DND-41 (cell line): ENCODE measurements around the gene TGFA.

Experiments used
- ATAC-seq: fragments of 200-7000 bp; cut with Tn5 transposase; 3 replicates; pipeline ENCODE4 v1.9.1; 2021; ENCODE audit warnings: low read depth; ENCODE audit not compliant: insufficient read depth
- DNase-seq: peaks from one replicate; pipeline ENCODE4 v3.0.0-alpha.2; 2020
- H2AFZ ChIP-seq: 2 replicates; pipeline ENCODE4 v1.6.0; 2012; ENCODE audit warnings: low read depth, low read length
- H3K27ac ChIP-seq: 2 replicates; pipeline ENCODE4 v1.5.1; 2012; ENCODE audit warnings: low read length, inconsistent platforms
- H3K27me3 ChIP-seq: fragments of 200-600 bp; sonication (generic); 2 replicates; pipeline ENCODE4 v1.6.0; 2012; ENCODE audit warnings: low read length, mild to moderate bottlenecking, inconsistent platforms; ENCODE audit not compliant: insufficient read depth, poor library complexity
- H3K36me3 ChIP-seq: 2 replicates; pipeline ENCODE4 v1.5.1; 2012; ENCODE audit warnings: low read length, inconsistent platforms; ENCODE audit not compliant: insufficient read depth
- H3K4me1 ChIP-seq: 2 replicates; pipeline ENCODE4 v1.5.1; 2012; ENCODE audit warnings: mild to moderate bottlenecking, low read length; ENCODE audit not compliant: insufficient read depth
- H3K4me2 ChIP-seq: 2 replicates; pipeline ENCODE4 v1.6.0; 2012; ENCODE audit warnings: mild to moderate bottlenecking, moderate library complexity, low read length, inconsistent platforms; ENCODE audit not compliant: insufficient read depth
- H3K4me3 ChIP-seq, 2 experiments: fragments of 200-600 bp in 1 of 2; shearing (Covaris generic) in 1 of 2; 2 replicates each; pipeline ENCODE4 v1.5.1; 2012 to 2016; ENCODE audit warnings: inconsistent platforms in 2 of 2, low read length in 2 of 2, mild to moderate bottlenecking in 2 of 2, low read depth in 1 of 2, moderate library complexity in 1 of 2
- H3K79me2 ChIP-seq: 2 replicates; pipeline ENCODE4 v1.6.0; 2012; ENCODE audit warnings: low read length, inconsistent platforms; ENCODE audit not compliant: insufficient read depth
- H3K9ac ChIP-seq: 2 replicates; pipeline ENCODE4 v1.6.0; 2012; ENCODE audit warnings: low read depth, mild to moderate bottlenecking, inconsistent platforms, low read length, moderate library complexity
- H3K9me3 ChIP-seq: 2 replicates; pipeline ENCODE4 v1.5.1; 2012; ENCODE audit warnings: low read length, moderate library complexity, mild to moderate bottlenecking, inconsistent platforms; ENCODE audit not compliant: insufficient read depth, severe bottlenecking
- H4K20me1 ChIP-seq: 2 replicates; pipeline ENCODE4 v1.6.0; 2012; ENCODE audit warnings: low read length; ENCODE audit not compliant: insufficient read depth
- EZH2 ChIP-seq: IDR thresholded peaks from 3 replicates; pipeline ENCODE4 v1.6.1; 2012; ENCODE audit warnings: borderline replicate concordance, low read depth, mild to moderate bottlenecking, moderate library complexity, low read length, inconsistent platforms; ENCODE audit not compliant: severe bottlenecking
- TF ChIP-seq, protein P1 (sequence below): IDR thresholded peaks from 2 replicates; pipeline ENCODE4 v1.5.1; 2012; ENCODE audit warnings: borderline replicate concordance, low read length, moderate library complexity, mild to moderate bottlenecking; ENCODE audit not compliant: poor library complexity, severe bottlenecking; ENCODE audit errors: extremely low read depth

TGFA gene

DNA sequence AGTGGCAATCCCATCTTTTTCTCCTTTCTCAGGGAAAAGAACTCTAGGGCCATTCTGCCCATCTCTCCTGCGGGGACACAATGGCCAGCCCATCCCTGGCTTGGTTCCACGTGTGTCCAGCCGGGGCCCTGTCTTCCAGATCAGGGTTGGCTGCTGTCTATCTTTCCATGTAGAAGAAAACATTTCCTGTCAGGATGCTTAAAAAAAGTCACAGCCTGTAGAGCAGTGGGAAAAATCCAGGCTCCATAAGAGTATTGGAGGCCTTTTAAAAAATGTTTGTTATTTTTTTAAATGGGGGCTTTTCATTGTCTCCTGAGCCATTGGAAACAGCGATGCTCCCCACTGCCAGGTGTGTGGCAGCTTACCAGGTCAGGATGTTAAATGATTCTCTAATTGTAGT lies 105.6 kb downstream of the TGFA start:
- no peaks in the 10 kb centered on the region for H3K4me1 ChIP-seq

DNA sequence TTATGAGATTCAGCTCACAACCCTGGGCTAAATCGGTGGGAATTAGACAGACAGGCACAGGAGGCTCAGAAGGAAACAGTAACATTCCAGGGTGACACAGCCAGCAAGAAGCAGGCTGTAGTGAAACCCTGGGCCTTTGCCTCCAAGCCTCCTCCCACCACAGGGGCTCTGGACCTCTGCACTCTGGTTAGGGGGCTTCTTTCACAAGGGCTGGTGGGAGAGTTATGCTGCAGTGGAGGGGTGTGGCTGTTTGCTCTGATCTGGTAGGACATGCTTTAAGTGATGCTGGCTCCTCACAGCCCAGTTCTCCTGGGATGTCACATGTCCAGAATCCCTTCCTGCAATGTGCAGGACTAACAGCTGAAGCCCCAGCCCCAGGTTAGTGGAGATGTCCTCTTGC lies 109.9 kb downstream of the TGFA start:
- no peaks in the 10 kb centered on the region for H3K27me3 ChIP-seq
- H3K4me2 ChIP-seq = no peak overlapping the region
- no peaks in the 10 kb centered on the region for H4K20me1 ChIP-seq
- no peaks in the 10 kb centered on the region for H3K79me2 ChIP-seq
- TF ChIP-seq, protein P1, sequence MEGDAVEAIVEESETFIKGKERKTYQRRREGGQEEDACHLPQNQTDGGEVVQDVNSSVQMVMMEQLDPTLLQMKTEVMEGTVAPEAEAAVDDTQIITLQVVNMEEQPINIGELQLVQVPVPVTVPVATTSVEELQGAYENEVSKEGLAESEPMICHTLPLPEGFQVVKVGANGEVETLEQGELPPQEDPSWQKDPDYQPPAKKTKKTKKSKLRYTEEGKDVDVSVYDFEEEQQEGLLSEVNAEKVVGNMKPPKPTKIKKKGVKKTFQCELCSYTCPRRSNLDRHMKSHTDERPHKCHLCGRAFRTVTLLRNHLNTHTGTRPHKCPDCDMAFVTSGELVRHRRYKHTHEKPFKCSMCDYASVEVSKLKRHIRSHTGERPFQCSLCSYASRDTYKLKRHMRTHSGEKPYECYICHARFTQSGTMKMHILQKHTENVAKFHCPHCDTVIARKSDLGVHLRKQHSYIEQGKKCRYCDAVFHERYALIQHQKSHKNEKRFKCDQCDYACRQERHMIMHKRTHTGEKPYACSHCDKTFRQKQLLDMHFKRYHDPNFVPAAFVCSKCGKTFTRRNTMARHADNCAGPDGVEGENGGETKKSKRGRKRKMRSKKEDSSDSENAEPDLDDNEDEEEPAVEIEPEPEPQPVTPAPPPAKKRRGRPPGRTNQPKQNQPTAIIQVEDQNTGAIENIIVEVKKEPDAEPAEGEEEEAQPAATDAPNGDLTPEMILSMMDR = no peak
- TF ChIP-seq EZH2 = no peak
- peaks cover 24% of the 10 kb centered on the region for H3K4me1 ChIP-seq
- no peaks in the 10 kb centered on the region for H3K9me3 ChIP-seq
- no peak for DNase-seq
- ATAC-seq = no peak
- H2AFZ ChIP-seq = no peak overlapping the region
- H3K4me3 ChIP-seq = no peak overlapping the region
- no peak overlapping the region for H3K9ac ChIP-seq
- no peak overlapping the region for H3K27ac ChIP-seq
- no peaks in the 10 kb centered on the region for H3K36me3 ChIP-seq

More for the DNA sequence above, 105.6 kb downstream of the TGFA start:
- Histone ChIP-seq H4K20me1 (no peaks in the 10 kb centered on the region), H3K9ac (no peak overlapping the region), H2AFZ (no peak overlapping the region), H3K27ac (no peak overlapping the region), H3K36me3 (no peaks in the 10 kb centered on the region), H3K9me3 (no peaks in the 10 kb centered on the region), H3K79me2 (no peaks in the 10 kb centered on the region), H3K27me3 (peaks cover 8% of the 10 kb centered on the region), H3K4me3 (no peak overlapping the region), H3K4me2 (no peak overlapping the region)
- TF ChIP-seq, protein P1 = no peak
- no peak for TF ChIP-seq EZH2
- no peak for ATAC-seq
- DNase-seq = no peak

DNA sequence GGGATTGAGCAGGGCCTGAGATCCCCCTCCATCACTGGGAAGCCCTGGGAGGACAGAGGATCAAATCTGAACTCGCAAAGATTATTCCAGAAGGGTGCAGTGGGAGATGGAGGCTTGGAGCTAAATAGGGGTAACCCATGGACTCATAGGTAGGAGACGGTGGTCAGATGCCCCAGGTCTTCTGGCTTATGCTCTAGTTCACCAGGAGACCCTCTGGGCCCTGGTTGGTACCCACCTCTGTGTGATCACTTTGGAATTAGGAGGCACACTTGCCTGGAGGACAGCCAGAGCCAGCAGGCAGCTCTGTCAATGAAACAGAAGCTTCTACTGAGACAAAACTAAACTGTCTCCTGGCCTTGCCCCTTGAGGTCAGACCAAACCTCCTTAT lies 110.6 kb downstream of the TGFA start:
- no peak overlapping the region for H3K4me2 ChIP-seq
- H3K9ac ChIP-seq = no peak overlapping the region
- H2AFZ ChIP-seq = no peak overlapping the region
- ATAC-seq (no peak), DNase-seq (no peak)
- no peaks in the 10 kb centered on the region for H4K20me1 ChIP-seq
- no peak overlapping the region for H3K27ac ChIP-seq
- H3K79me2 ChIP-seq = no peaks in the 10 kb centered on the region
- H3K36me3 ChIP-seq = no peaks in the 10 kb centered on the region
- no peaks in the 10 kb centered on the region for H3K9me3 ChIP-seq
- no peak overlapping the region for H3K4me3 ChIP-seq
- H3K27me3 ChIP-seq = no peaks in the 10 kb centered on the region
- TF ChIP-seq, protein P1 = no peak
- H3K4me1 ChIP-seq = peaks cover 24% of the 10 kb centered on the region
